GM21360 (cell line): ENCODE results near the gene CCDC12.

Experiments
- ATAC-seq: cut with Tn5 transposase; IDR thresholded peaks from one replicate; pipeline ENCODE4 v1.9.1; 2021; ENCODE audit warnings: mild to moderate bottlenecking, moderate library complexity; ENCODE audit not compliant: unreplicated experiment

Gene CCDC12

GRCh38 chr3:47008234-47008796 lies 31.8 kb upstream of the CCDC12 start:
- no peak for ATAC-seq

DNA sequence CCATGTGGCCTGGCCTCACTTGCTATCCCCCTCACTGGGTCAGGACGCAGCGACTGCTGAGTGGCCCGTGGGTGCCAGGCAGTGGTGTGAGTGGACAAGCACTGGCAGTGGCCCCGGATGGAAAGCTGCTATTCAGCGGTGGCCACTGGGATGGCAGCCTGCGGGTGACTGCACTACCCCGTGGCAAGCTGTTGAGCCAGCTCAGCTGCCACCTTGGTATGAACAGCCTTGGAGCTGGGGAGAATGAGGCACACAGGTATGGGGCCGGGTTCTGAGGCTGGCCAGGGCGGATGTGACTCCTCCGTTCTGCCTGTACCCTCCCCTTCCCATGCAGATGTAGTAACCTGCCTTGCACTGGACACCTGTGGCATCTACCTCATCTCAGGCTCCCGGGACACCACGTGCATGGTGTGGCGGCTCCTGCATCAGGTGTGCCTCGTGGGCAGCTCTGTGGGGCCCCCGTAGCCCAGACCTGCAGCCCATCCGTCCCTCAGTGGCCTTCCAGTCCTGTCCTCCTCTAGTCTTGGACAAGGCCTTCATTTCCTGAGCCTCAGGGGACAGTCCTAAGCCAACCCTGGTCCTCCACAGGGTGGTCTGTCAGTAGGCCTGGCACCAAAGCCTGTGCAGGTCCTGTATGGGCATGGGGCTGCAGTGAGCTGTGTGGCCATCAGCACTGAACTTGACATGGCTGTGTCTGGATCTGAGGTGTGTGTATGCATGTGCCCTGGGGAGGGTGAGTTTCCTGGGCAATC lies 31.1 kb upstream of the CCDC12 start:
- ATAC-seq: no peak

DNA sequence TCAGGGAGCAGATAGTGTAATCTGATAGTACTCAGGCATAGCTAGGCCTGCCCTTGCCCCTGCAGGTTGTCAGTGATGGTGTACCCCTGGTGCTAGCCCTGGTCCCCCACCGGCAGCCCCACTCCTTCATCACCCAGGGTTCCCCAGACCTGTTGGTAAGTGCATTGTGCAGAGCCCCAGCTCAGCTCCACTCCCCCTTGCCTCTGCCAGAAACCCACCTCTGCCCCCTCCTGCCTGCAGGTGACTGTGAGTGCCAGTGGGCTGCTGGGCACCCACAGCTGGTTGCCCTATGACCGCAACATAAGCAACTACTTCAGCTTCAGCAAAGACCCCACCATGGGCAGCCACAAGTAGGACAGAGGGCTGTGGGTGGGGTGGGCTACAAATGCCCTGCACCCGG lies 30.5 kb upstream of the CCDC12 start:
- ATAC-seq: no peak

DNA sequence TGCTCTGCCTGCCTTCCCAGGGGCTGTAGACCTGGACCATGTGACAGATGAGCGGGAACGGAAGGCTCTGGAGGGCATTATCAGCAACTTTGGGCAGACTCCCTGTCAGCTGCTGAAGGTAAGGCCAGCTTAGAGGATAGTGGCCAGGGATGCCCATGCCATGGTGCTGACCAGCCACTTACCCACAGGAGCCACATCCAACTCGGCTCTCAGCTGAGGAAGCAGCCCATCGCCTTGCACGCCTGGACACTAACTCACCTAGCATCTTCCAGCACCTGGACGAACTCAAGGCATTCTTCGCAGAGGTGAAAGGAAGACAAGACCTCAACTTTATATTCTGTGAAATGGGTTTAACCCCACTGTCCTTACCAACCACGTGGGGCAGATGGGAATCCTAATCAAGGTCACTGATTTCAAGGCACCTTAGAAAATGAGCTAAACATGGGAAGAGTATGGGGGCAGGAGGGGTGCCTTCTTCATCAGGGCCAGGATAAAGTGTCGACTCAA lies 29.7 kb upstream of the CCDC12 start:
- ATAC-seq: no peak

- no peak for ATAC-seq
Observed at GRCh38 chr3:47005212-47006144, 28.9 kb upstream of the CCDC12 start.

- no peak for ATAC-seq
Observed at GRCh38 chr3:47004369-47005211, 28.0 kb upstream of the CCDC12 start.

DNA sequence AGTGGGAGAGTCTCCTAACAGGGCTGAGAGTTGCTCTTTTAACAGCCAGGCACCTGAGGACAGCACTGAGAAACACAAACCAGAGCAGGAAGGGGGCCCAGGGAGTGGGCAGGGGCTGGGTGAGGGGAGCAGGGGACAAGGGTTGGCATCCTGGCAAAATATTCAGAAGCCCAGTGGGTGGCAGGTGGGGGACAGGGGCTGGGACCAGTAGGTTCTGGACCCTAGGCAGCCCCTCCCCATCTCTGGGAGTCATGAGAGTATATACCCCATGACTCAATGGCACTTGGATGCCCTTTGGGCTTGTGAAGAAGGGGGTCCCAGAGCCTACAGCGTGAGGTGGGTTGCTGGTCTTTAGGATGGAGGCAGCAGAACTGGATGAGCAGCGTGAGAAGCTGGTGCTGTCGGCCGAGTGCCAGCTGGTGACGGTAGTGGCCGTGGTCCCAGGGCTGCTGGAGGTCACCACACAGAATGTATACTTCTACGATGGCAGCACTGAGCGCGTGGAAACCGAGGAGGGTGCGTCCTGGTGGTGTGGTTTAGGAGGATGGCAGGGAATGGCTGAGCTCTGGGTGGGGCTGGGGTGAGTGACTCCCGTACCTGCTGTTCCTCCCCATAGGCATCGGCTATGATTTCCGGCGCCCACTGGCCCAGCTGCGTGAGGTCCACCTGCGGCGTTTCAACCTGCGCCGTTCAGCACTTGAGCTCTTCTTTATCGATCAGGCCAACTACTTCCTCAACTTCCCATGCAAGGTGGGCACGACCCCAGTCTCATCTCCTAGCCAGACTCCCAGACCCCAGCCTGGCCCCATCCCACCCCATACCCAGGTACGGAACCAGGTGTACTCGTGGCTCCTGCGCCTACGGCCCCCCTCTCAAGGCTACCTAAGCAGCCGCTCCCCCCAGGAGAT lies 27.2 kb upstream of the CCDC12 start:
- no peak for ATAC-seq

DNA sequence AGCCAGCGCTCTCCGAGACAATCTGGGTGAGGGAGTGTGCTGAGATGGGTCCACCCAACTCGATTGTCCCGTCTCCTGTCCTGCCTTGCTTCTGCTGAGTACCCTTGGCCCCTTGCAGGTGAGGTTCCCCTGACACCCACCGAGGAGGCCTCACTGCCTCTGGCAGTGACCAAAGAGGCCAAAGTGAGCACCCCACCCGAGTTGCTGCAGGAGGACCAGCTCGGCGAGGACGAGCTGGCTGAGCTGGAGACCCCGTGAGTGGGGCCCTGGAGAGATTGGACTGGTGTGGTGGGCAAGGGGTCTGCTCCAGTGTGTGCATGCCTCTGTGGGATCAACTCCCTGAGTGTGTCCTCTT lies 26.5 kb upstream of the CCDC12 start:
- ATAC-seq: no peak

DNA sequence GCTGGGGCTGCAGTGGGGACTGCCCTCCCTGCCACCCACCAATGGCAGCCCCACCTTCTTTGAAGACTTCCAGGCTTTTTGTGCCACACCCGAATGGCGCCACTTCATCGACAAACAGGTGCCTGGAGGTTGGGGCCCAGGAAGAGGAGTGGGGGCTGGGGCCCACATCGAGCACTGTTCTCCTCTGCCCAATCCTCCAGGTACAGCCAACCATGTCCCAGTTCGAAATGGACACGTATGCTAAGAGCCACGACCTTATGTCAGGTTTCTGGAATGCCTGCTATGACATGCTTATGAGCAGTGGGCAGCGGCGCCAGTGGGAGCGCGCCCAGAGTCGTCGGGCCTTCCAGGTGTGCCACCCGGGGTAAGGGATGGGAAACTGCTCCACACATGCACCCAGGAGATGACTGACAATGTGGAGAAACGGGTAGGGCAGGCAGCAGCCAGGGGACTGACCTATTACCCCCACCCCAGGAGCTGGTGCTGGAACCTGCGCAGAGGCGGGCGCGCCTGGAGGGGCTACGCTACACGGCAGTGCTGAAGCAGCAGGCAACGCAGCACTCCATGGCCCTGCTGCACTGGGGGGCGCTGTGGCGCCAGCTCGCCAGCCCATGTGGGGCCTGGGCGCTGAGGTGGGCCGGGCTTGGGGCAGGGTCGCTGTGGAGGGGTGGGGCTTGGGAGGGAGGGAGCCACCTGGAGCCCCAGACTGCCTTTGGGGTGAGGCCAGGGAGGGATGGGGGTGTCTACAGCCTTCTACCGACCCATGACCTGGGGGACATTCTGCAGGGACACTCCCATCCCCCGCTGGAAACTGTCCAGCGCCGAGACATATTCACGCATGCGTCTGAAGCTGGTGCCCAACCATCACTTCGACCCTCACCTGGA lies 25.9 kb upstream of the CCDC12 start:
- no peak for ATAC-seq

- no peak for ATAC-seq
Observed at GRCh38 chr3:47001731-47002170, 25.2 kb upstream of the CCDC12 start.

DNA sequence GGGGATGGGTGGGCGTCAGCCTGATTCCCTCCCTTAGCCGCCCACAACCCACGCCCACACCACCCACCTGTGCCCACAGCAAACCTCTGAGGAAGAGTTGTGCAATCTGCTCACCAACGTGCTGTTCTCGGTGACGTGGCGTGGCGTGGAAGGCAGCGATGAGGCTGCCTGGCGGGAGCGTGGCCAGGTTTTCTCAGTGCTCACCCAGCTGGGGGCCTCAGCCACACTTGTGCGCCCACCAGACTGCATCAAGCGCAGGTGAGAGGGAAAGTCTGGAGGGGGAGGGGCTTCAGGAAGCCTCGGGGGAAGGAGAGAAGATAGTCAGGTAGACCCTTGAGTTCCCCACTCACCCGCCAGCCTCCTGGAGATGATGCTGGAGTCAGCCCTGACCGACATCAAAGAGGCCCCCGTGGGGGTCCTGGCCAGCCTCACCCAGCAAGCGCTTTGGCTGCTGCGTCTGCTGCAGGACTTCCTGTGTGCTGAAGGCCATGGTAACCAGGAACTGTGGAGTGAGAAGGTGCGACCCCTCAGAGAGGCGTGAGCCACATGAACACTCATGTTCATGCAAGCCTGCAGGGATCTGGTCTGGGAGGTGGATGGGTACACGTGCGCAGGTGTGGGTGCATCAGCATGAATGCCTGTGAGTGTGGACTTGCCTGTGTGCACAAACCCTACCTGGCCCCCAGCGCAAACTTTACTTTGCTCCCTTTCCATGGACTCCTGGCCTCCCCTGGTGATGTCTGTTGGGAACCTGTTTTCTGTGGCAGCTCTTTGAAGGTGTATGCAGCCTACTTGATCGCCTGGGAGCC lies 24.6 kb upstream of the CCDC12 start:
- no peak for ATAC-seq

DNA sequence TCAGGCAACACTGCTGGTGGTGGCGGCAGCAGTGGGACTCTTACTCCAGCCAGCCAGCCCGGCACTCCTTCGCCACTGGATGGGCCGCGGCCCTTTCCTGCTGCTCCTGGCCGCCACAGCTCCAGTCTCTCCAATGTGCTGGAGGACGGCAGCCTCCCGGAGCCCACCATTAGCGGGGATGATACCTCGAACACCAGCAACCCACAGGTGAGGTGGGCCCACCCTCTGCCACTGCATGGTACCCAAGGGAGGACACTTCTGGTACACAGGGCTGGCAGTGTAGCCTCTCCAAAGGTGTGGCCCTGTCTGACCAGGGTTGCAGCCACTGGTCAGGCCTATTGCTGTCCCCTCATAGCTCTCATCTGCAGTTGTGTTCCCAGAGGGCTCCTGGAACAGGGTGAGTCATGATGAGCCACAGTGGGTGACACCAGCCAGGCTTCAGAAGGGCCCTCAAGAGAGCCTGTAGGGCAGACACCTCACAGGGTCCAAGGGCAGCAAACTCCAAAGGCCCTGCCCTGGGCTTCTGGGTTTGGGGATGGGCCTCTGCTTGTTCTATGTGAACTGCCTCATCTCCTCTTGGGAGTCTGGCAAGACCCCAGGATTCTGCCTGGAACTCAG lies 23.8 kb upstream of the CCDC12 start:
- ATAC-seq: no peak

DNA sequence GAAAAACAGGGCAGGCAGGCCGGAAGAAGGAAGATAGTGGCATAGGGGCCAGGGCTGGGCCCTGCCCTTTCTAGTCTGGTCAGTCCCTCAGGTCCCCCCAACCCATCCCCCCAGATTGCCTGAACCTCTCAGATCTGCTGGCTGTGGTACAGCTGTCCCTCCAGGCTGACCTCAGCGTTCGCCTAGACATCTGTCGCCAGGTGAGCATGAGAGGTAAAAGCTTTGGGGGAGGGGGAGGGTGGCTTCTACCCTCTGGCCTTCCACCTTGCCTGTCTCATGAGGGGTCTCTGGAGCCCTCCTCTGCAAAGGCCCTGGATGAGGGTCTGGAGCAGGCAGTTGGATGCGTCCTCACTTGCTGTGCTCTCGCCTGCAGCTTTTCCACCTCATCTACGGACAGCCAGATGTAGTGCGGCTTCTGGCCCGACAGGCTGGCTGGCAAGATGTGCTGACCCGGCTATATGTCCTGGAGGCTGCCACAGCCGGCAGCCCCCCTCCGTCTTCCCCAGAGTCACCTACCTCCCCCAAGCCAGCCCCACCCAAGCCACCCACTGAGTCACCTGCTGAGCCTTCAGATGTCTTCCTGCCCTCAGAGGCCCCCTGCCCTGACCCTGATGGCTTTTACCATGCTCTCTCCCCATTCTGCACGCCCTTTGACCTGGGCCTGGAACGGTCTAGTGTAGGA lies 23.1 kb upstream of the CCDC12 start:
- ATAC-seq: no peak

DNA sequence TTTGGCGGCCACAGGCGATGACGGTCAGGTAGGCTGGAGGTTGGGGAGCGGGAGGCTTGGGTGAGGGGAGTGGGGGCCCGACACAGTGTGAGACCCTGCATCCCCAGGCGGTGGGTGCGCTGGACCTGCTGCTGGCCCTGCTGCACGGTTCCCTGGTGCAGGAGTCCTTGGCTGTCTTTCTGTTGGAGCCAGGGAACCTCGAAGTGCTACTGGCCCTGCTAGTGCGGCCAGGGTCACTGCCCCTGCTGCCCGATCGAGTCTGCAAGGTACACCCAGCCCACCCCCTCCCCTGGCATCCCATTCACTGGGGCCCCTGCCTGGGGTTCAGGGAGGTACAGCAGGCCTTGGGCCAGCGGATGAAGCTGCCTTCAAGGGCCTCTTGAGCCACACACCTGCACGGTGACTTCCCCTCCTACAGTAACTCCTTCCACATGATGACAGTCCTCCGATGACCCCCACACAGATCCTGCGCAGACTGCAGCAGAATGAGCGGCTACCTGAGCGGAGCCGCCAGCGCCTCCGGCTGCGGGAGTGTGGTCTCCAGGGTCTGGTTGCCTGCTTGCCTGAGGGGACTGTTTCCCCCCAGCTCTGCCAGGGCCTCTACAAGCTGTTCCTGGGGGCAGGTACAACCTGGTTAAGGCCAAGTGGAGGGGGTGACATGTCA lies 22.4 kb upstream of the CCDC12 start:
- ATAC-seq: no peak

DNA sequence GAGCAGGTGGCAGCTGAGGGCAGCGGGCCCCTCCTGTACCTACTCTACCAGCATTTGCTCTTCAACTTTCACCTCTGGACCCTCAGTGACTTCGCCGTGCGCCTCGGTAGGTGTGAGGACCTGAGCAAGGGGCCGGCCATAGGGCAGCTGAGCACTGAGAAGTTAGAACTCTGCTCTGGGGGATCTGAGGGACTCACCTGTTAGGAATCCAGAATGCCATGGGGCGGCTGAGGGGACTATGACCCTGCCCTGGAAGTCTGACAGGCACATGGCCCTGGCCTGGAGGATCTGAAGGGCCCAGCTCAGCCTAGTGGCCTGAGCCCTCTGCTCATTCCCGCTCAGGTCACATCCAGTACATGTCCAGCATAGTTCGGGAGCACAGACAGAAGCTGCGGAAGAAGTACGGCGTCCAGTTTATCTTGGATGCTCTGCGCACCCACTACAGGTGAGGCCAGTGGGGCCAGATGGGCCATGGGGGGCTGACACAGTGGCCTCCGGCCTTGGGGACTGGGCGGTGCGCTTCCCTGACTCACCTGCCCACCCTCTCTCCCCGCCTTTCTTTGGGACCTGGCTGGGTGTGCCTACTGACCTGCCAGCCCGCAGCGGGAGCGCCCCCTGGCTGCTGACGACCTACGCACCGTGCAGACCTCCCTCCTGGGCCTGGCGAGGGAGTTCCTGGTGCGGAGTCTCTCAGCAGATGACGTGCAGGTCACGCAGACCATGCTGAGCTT lies 21.7 kb upstream of the CCDC12 start:
- ATAC-seq: no peak
